HUES64 (cell line): ENCODE results near the gene RYR2.

ENCODE experiments used
- H3K27ac ChIP-seq: 2 replicates; pipeline ENCODE4 v1.7.0; 2013; ENCODE audit warnings: low read depth, low read length, inconsistent platforms
- H3K27me3 ChIP-seq: 2 replicates; pipeline ENCODE4 v1.6.1; 2013; ENCODE audit warnings: mild to moderate bottlenecking, low read length; ENCODE audit not compliant: insufficient read depth
- H3K36me3 ChIP-seq: 2 replicates; pipeline ENCODE4 v1.6.1; 2013; ENCODE audit warnings: mild to moderate bottlenecking, low read length; ENCODE audit not compliant: insufficient read depth
- H3K4me1 ChIP-seq: 2 replicates; pipeline ENCODE4 v1.6.1; 2013; ENCODE audit warnings: mild to moderate bottlenecking, low read length, moderate library complexity; ENCODE audit not compliant: insufficient read depth
- H3K4me3 ChIP-seq: 2 replicates; pipeline ENCODE4 v1.5.1; 2013; ENCODE audit warnings: mild to moderate bottlenecking, low read length, moderate library complexity
- H3K9ac ChIP-seq: 2 replicates; pipeline ENCODE4 v1.6.1; 2013; ENCODE audit warnings: mild to moderate bottlenecking, low read depth, low read length
- H3K9me3 ChIP-seq: 2 replicates; pipeline ENCODE4 v1.6.1; 2013; ENCODE audit warnings: low read depth, low read length; ENCODE audit not compliant: insufficient read depth
- WGBS: fragments of 150-250, 120-280 bp; methylation state at CpG from one replicate; pipeline ENCODE4 v1.1.7; 2013; ENCODE audit warnings: missing lambda C conversion rate; 5-methylcytosine and 5-hydroxymethylcytosine counted together

The RYR2 gene

GRCh38 chr1:237303929-237304328, 261.9 kb downstream of the RYR2 start:
- Histone ChIP-seq H3K27ac (no peak overlapping the region), H3K9me3 (no peaks in the 10 kb centered on the region), H3K4me1 (no peaks in the 10 kb centered on the region), H3K36me3 (no peaks in the 10 kb centered on the region), H3K4me3 (no peak overlapping the region), H3K9ac (no peak overlapping the region), H3K27me3 (no peaks in the 10 kb centered on the region)
- WGBS, result no CpG with 5 or more reads among the region's 1 CpG

GRCh38 chr1:237306726-237307125, 264.7 kb downstream of the RYR2 start:
- Histone ChIP-seq H3K27me3 (no peaks in the 10 kb centered on the region), H3K36me3 (no peaks in the 10 kb centered on the region), H3K27ac (no peak overlapping the region), H3K9ac (no peak overlapping the region), H3K9me3 (no peaks in the 10 kb centered on the region), H3K4me1 (no peaks in the 10 kb centered on the region), H3K4me3 (no peak overlapping the region)
- 97% methylated on average over 7 of the region's 8 CpGs for WGBS

GRCh38 chr1:237309595-237310118, 267.7 kb downstream of the RYR2 start:
- WGBS, result 88% methylated on average over 32 of the region's 32 CpGs

DNA sequence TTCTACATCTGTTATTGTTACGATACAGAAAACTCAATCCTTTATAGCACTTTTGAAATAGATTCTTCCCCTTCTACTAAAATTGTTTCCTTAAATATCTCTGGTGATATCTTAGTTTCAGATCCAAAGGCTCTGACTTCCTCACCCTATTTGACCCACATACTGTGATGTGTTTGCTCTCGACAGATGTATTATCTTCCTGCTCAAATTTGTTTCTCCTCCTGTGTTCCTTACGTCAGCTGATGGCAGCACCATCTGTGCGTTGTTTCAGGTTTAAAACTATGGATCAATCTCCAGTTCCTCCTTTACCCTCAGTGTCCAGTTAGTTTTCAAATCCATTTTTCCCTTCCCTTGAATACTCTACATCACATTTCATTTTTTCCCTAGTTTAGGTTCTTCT, 274.4 kb downstream of the RYR2 start:
- Histone ChIP-seq H3K4me1 (peaks cover 11% of the 10 kb centered on the region; the same call in 1 of the 2 replicates), H3K9ac (no peak overlapping the region), H3K27ac (no peak overlapping the region), H3K9me3 (no peaks in the 10 kb centered on the region), H3K4me3 (no peak overlapping the region), H3K36me3 (no peaks in the 10 kb centered on the region), H3K27me3 (no peaks in the 10 kb centered on the region)
- 90% methylated on average over 4 of the region's 4 CpGs for WGBS

More at GRCh38 chr1:237309595-237310118, 267.7 kb downstream of the RYR2 start:
- no peaks in the 10 kb centered on the region for H3K4me1 ChIP-seq
- no peak overlapping the region for H3K9ac ChIP-seq
- H3K4me3 ChIP-seq, result no peak overlapping the region
- no peaks in the 10 kb centered on the region for H3K27me3 ChIP-seq
- no peaks in the 10 kb centered on the region for H3K36me3 ChIP-seq
- no peaks in the 10 kb centered on the region for H3K9me3 ChIP-seq
- no peak overlapping the region for H3K27ac ChIP-seq

- H3K4me3 ChIP-seq, result no peak overlapping the region
- H3K27ac ChIP-seq, result no peak overlapping the region
- H3K4me1 ChIP-seq, result peaks cover 11% of the 10 kb centered on the region; the same call in 1 of the 2 replicates
- no peaks in the 10 kb centered on the region for H3K27me3 ChIP-seq
- no peaks in the 10 kb centered on the region for H3K36me3 ChIP-seq
- no peaks in the 10 kb centered on the region for H3K9me3 ChIP-seq
- WGBS, result 100% methylated on average over 3 of the region's 3 CpGs
- no peak overlapping the region for H3K9ac ChIP-seq
Observed at GRCh38 chr1:237318748-237319147, 276.8 kb downstream of the RYR2 start.

- Histone ChIP-seq H3K27ac (no peak overlapping the region), H3K9ac (no peak overlapping the region), H3K27me3 (no peaks in the 10 kb centered on the region), H3K36me3 (no peaks in the 10 kb centered on the region), H3K4me1 (peaks cover 11% of the 10 kb centered on the region; the same call in 1 of the 2 replicates), H3K4me3 (no peak overlapping the region), H3K9me3 (no peaks in the 10 kb centered on the region)
Observed at GRCh38 chr1:237320890-237321289, 278.9 kb downstream of the RYR2 start.

GRCh38 chr1:237324226-237324625, 282.2 kb downstream of the RYR2 start:
- H3K4me3 ChIP-seq, result no peak overlapping the region
- H3K9me3 ChIP-seq, result no peaks in the 10 kb centered on the region
- no peak overlapping the region for H3K27ac ChIP-seq
- WGBS, result 95% methylated on average over 3 of the region's 3 CpGs
- no peaks in the 10 kb centered on the region for H3K27me3 ChIP-seq
- H3K4me1 ChIP-seq, result peaks cover 7% of the 10 kb centered on the region
- no peak overlapping the region for H3K9ac ChIP-seq
- H3K36me3 ChIP-seq, result no peaks in the 10 kb centered on the region

DNA sequence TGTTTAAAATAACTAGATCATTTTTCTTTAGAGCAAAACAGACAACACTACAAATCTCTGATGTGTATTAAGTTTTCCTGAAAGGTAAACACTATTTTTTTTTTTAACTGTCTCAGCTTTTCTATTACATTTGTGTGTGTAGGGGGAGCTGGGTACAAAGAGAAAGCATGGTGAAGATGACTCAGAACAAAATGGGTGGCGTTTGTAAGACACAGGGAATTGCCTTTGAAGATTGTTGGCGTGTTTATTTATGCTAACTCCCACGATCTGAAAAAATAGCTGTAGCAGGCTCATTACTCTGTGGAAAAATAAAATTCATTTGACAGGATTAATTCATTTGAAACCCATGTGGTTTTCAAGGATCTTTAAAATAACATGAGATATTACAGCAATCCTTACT, 285.1 kb downstream of the RYR2 start:
- no peak overlapping the region for H3K27ac ChIP-seq
- no peak overlapping the region for H3K4me3 ChIP-seq
- no peaks in the 10 kb centered on the region for H3K9me3 ChIP-seq
- H3K27me3 ChIP-seq, result no peaks in the 10 kb centered on the region
- H3K9ac ChIP-seq, result no peak overlapping the region
- peaks cover 7% of the 10 kb centered on the region for H3K4me1 ChIP-seq
- WGBS, result 73% methylated on average over 3 of the region's 3 CpGs
- H3K36me3 ChIP-seq, result no peaks in the 10 kb centered on the region

- WGBS, result 94% methylated on average over 2 of the region's 3 CpGs
- H3K36me3 ChIP-seq, result no peaks in the 10 kb centered on the region
- peaks cover 24% of the 10 kb centered on the region for H3K4me1 ChIP-seq
- H3K27ac ChIP-seq, result peak overlapping the region; percentile 27; the same call in 1 of the 2 replicates
- H3K4me3 ChIP-seq, result no peak overlapping the region
- no peak overlapping the region for H3K9ac ChIP-seq
- no peaks in the 10 kb centered on the region for H3K27me3 ChIP-seq
- no peaks in the 10 kb centered on the region for H3K9me3 ChIP-seq
Observed at GRCh38 chr1:237340892-237341291, 298.9 kb downstream of the RYR2 start.

GRCh38 chr1:237341391-237341790, 299.4 kb downstream of the RYR2 start:
- Histone ChIP-seq H3K36me3 (no peaks in the 10 kb centered on the region), H3K9me3 (no peaks in the 10 kb centered on the region), H3K4me3 (no peak overlapping the region), H3K27ac (peak overlapping the region; percentile 29; the same call in 1 of the 2 replicates), H3K27me3 (no peaks in the 10 kb centered on the region), H3K4me1 (peaks cover 24% of the 10 kb centered on the region), H3K9ac (no peak overlapping the region)
- 58% methylated on average over 2 of the region's 3 CpGs for WGBS

- H3K27ac ChIP-seq, result no peak overlapping the region
- H3K27me3 ChIP-seq, result no peaks in the 10 kb centered on the region
- H3K36me3 ChIP-seq, result no peaks in the 10 kb centered on the region
- peaks cover 24% of the 10 kb centered on the region for H3K4me1 ChIP-seq
- no peak overlapping the region for H3K9ac ChIP-seq
- no peak overlapping the region for H3K4me3 ChIP-seq
- H3K9me3 ChIP-seq, result no peaks in the 10 kb centered on the region
- WGBS, result 93% methylated on average over 6 of the region's 6 CpGs
Observed at GRCh38 chr1:237342730-237343129, 300.7 kb downstream of the RYR2 start.

DNA sequence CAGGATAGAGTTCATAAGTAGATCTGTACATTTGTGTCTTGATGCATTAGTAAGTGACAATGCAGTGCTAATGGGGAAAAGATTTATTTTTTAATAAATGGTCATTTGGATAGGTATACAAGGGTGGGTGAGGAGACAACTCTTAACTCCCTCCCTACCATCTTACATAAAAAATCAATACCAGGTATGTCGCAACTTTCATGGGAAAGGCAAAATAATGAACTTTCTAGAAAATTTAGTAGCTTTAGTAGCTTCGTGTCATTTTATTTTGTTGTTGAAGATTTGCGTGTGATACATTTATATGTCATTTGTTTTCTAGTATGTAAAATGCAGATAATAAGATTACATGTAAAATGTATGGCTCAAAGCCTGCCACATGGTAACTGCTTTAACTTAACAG, 310.8 kb downstream of the RYR2 start:
- WGBS, result 88% methylated on average over 3 of the region's 3 CpGs
- no peaks in the 10 kb centered on the region for H3K4me1 ChIP-seq
- H3K9me3 ChIP-seq, result no peaks in the 10 kb centered on the region
- H3K27ac ChIP-seq, result no peak overlapping the region
- H3K4me3 ChIP-seq, result no peak overlapping the region
- H3K9ac ChIP-seq, result no peak overlapping the region
- H3K36me3 ChIP-seq, result no peaks in the 10 kb centered on the region
- H3K27me3 ChIP-seq, result no peaks in the 10 kb centered on the region
